ENCODE measurements around the gene MYO1B.

DNA sequence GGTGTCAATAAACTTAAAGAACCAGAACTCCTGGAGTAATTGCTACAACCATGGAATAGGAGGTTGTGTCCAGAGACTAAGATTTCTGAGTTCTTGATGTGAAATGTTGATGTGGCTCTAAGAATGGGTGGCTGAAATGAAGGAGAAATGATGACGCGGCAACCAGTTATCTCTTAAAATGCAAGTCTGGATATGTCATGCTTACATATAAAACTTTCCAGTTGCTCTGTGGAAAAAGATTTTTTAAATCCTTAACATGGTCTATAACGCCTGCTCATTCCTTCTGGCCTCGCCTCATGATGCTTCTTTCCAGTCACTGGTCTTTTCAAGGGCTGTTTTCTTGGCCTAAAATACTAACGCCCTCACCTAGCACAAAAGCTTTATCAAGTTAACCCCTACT is 23.5 kb upstream of the MYO1B start:
- no peak for TF ChIP-seq ZNF274 (IDR thresholded peaks at IDR 0.05; ENCODE audit: low read depth, low read length)
- TF ChIP-seq YY1 (IDR thresholded peaks at IDR 0.05; ENCODE audit: insufficient read depth, insufficient read length): no peak
- no peak for TF ChIP-seq SUZ12 (IDR thresholded peaks at IDR 0.05; ENCODE audit: extremely low read depth, insufficient read depth, insufficient read length)
